ENCODE measurements around the gene DSE. TPM values are rescaled to one million over a fixed set of nuclear protein-coding genes. Genes with fewer than 3 reads are reported as not detected.
A peak's percentile ranks its signal among the peaks of the same experiment; 100 is the strongest.

DSE gene
- total RNA-seq, 4 donors from 2014 or later, result 3.8 to 16.7 (median 9.2) TPM

- WGBS, 2 donors (ENCODE audit: low coverage in 1 of 2), result 59 to 65% methylated on average over 3 to 8 of the region's 8 CpGs
- Histone ChIP-seq H3K36me3 (no peaks in the 10 kb centered on the region), H3K27ac (peak overlapping the region; percentile 19 to 58 (median 50)), H3K9me3 (no peaks in the 10 kb centered on the region), H3K27me3 (no peaks in the 10 kb centered on the region), H3K4me1 (peaks cover 0 to 31% (median under 1%) of the 10 kb centered on the region in 4 donors), H3K4me3 (no peak overlapping the region)
- intact Hi-C loops (cut with DNase I; ENCODE audit: low total_unique reads) (no loop called here), in situ Hi-C loops (cut with MboI; ENCODE audit: low pct_ligation_motif_present in 1 of 4, low pct_unique_long_range_greater_than_20kb in 1 of 4, low sequenced_read_pairs in 3 of 4) (loop anchor here in 1 of 4 donors (25.0 kb wide), 1 partner anchor 119 kb away; the partner anchor contains the start of gene TSPYL1)
- TF ChIP-seq EP300 (IDR thresholded peaks at IDR 0.05; ENCODE audit: low read depth) (no peak), POLR2AphosphoS5 (IDR thresholded peaks at IDR 0.05) (no peak), POLR2A (IDR thresholded peaks at IDR 0.05) (no peak), CTCF (IDR thresholded peaks at IDR 0.05) (no peak)
- no peak for DNase-seq
Measured at GRCh38 chr6:116405652-116406356, 35.1 kb downstream of the DSE start.

GRCh38 chr6:116406678-116407345 is 36.1 kb downstream of the DSE start:
- in situ Hi-C loops (cut with MboI; ENCODE audit: low pct_ligation_motif_present in 1 of 4, low pct_unique_long_range_greater_than_20kb in 1 of 4, low sequenced_read_pairs in 3 of 4) (loop anchor here in 1 of 4 donors (25.0 kb wide), 1 partner anchor 120 kb away; the partner anchor contains the start of gene TSPYL1), intact Hi-C loops (cut with DNase I; ENCODE audit: low total_unique reads) (no loop called here)
- Histone ChIP-seq H3K27ac (no peak overlapping the region), H3K27me3 (no peaks in the 10 kb centered on the region), H3K36me3 (no peaks in the 10 kb centered on the region), H3K4me3 (no peak overlapping the region), H3K9me3 (no peaks in the 10 kb centered on the region), H3K4me1 (peaks cover 4 to 41% (median 7%) of the 10 kb centered on the region in 4 donors)
- 67 to 83% methylated on average over 4 of the region's 4 CpGs for WGBS, 2 donors (ENCODE audit: low coverage in 1 of 2)
- no peak for DNase-seq
- TF ChIP-seq POLR2A (IDR thresholded peaks at IDR 0.05), result no peak
- no peak for TF ChIP-seq POLR2AphosphoS5 (IDR thresholded peaks at IDR 0.05)
- TF ChIP-seq CTCF (IDR thresholded peaks at IDR 0.05), result no peak
- no peak for TF ChIP-seq EP300 (IDR thresholded peaks at IDR 0.05; ENCODE audit: low read depth)

- no peaks in the 10 kb centered on the region for H3K36me3 ChIP-seq
- no peak overlapping the region for H3K27ac ChIP-seq
- no peaks in the 10 kb centered on the region for H3K27me3 ChIP-seq
- TF ChIP-seq EP300 (IDR thresholded peaks at IDR 0.05; ENCODE audit: low read depth) (no peak), POLR2A (IDR thresholded peaks at IDR 0.05) (no peak), CTCF (IDR thresholded peaks at IDR 0.05) (no peak), POLR2AphosphoS5 (IDR thresholded peaks at IDR 0.05) (no peak)
- H3K4me3 ChIP-seq, result no peak overlapping the region
- peaks cover 6 to 56% (median 7%) of the 10 kb centered on the region in 4 donors for H3K4me1 ChIP-seq
- DNase-seq, result no peak
- in situ Hi-C loops (cut with MboI; ENCODE audit: low pct_ligation_motif_present in 1 of 4, low pct_unique_long_range_greater_than_20kb in 1 of 4, low sequenced_read_pairs in 3 of 4) (loop anchor here in 1 of 4 donors (25.0 kb wide), 1 partner anchor 121 kb away; the partner anchor contains the start of gene TSPYL1), intact Hi-C loops (cut with DNase I; ENCODE audit: low total_unique reads) (no loop called here)
- 75 to 76% methylated on average over 3 to 4 of the region's 4 CpGs for WGBS, 2 donors (ENCODE audit: low coverage in 1 of 2)
- H3K9me3 ChIP-seq, result no peaks in the 10 kb centered on the region
Measured at GRCh38 chr6:116408491-116408890, 37.7 kb downstream of the DSE start.

GRCh38 chr6:116409756-116410155 is 39.0 kb downstream of the DSE start:
- DNase-seq, result no peak
- intact Hi-C loops (cut with DNase I; ENCODE audit: low total_unique reads) (no loop called here), in situ Hi-C loops (cut with MboI; ENCODE audit: low pct_ligation_motif_present in 1 of 4, low pct_unique_long_range_greater_than_20kb in 1 of 4, low sequenced_read_pairs in 3 of 4) (loop anchor here in 1 of 4 donors (25.0 kb wide), 1 partner anchor 122 kb away; the partner anchor contains the start of gene TSPYL1)
- Histone ChIP-seq H3K4me1 (peaks cover 6 to 51% (median 7%) of the 10 kb centered on the region in 4 donors), H3K9me3 (no peaks in the 10 kb centered on the region), H3K27ac (peak overlapping the region in 1 of 4 donors; percentile 24), H3K4me3 (no peak overlapping the region), H3K27me3 (no peaks in the 10 kb centered on the region), H3K36me3 (no peaks in the 10 kb centered on the region)
- TF ChIP-seq CTCF (IDR thresholded peaks at IDR 0.05) (no peak), POLR2A (IDR thresholded peaks at IDR 0.05) (no peak), POLR2AphosphoS5 (IDR thresholded peaks at IDR 0.05) (no peak), EP300 (IDR thresholded peaks at IDR 0.05; ENCODE audit: low read depth) (no peak)
- 74 to 79% methylated on average over 3 of the region's 3 CpGs for WGBS, 2 donors (ENCODE audit: low coverage in 1 of 2)
